ENCODE measurements around the gene PHLPP2. TPM values are rescaled to one million over a fixed set of nuclear protein-coding genes. Genes with fewer than 3 reads are reported as not detected.

Gene PHLPP2
- total RNA-seq (1 to 10 TPM; 6.1 to 6.7 TPM), polyA plus RNA-seq (ENCODE audit: insufficient read length in 6 of 6) (1 to 10 TPM; 6.8 to 8.5 (median 7.2) TPM)
- long read RNA-seq, donor 1: 0 reads
- long read RNA-seq, donor 2, partial matches to known transcripts: 9 of 9 reads
- long read RNA-seq, donor 2, other reads (novel, unspliced or antisense): 0 of 9 reads
- long read RNA-seq, donor 3: 0 reads
- long read RNA-seq, donor 4: 0 reads
- long read RNA-seq, donor 5: 0 reads
- long read RNA-seq, donor 6: 0 reads
- long read RNA-seq, donor 7: 0 reads
- long read RNA-seq, donor 8: 0 reads
- long read RNA-seq, donor 9: 0 reads
- long read RNA-seq, donor 10, partial matches to known transcripts: 1 of 1 reads
- long read RNA-seq, donor 10, other reads (novel, unspliced or antisense): 0 of 1 reads
- long read RNA-seq, donor 11: 0 reads
- long read RNA-seq, donor 12: 0 reads

GRCh38 chr16:71724320-71724751 lies at the start of gene PHLPP2:
Gene PHLPP2, minus strand, starts transcription at chr16:71724701. Its CDS starts 9,906 bp downstream, at chr16:71714795.
- intact Hi-C loops (cut with DNase I): no loop called here

GRCh38 chr16:71771571-71771970 lies 47.1 kb upstream of the PHLPP2 start:
- intact Hi-C loops (cut with DNase I): no loop called here
- no peaks in the 10 kb centered on the region for H3K9me3 ChIP-seq
- ATAC-seq (no peak), DNase-seq (no peak)
- H3K4me1 ChIP-seq: no peaks in the 10 kb centered on the region
- H3K27ac ChIP-seq: no peak overlapping the region
- no peaks in the 10 kb centered on the region for H3K27me3 ChIP-seq
- H3K4me3 ChIP-seq: no peak overlapping the region
- no peak for TF ChIP-seq CTCF (IDR thresholded peaks at IDR 0.05)
- H3K36me3 ChIP-seq: peaks cover 4 to 81% of the 10 kb centered on the region in 2 donors

More at GRCh38 chr16:71724320-71724751, at the start of gene PHLPP2:
- no peak for ATAC-seq
- no peak for TF ChIP-seq CTCF (IDR thresholded peaks at IDR 0.05)
- Histone ChIP-seq H3K9me3 (no peaks in the 10 kb centered on the region), H3K27me3 (peaks cover 0 to 27% of the 10 kb centered on the region in 2 donors), H3K27ac (peak within 1 kb of the TSS; percentile 74 to 81), H3K36me3 (no peaks in the 10 kb centered on the region), H3K4me3 (peak within 1 kb of the TSS; percentile 64 to 78), H3K4me1 (peaks cover 9 to 39% of the 10 kb centered on the region in 2 donors)
- DNase-seq: no peak

- H3K9me3 ChIP-seq: no peaks in the 10 kb centered on the region
- no peak overlapping the region for H3K4me3 ChIP-seq
- TF ChIP-seq CTCF (IDR thresholded peaks at IDR 0.05): no peak
- H3K36me3 ChIP-seq: peaks cover 4 to 82% of the 10 kb centered on the region in 2 donors
- no peak overlapping the region for H3K27ac ChIP-seq
- intact Hi-C loops (cut with DNase I): no loop called here
- ATAC-seq: no peak
- no peaks in the 10 kb centered on the region for H3K27me3 ChIP-seq
- DNase-seq: no peak
- no peaks in the 10 kb centered on the region for H3K4me1 ChIP-seq
These were observed 44.7 kb upstream of the PHLPP2 start for GRCh38 chr16:71769222-71769621.

- no peaks in the 10 kb centered on the region for H3K9me3 ChIP-seq
- intact Hi-C loops (cut with DNase I): no loop called here
- H3K36me3 ChIP-seq: peaks cover 4 to 82% of the 10 kb centered on the region in 2 donors
- H3K27ac ChIP-seq: no peak overlapping the region
- no peak overlapping the region for H3K4me3 ChIP-seq
- no peak for TF ChIP-seq CTCF (IDR thresholded peaks at IDR 0.05)
- ATAC-seq (no peak), DNase-seq (no peak)
- no peaks in the 10 kb centered on the region for H3K4me1 ChIP-seq
- H3K27me3 ChIP-seq: no peaks in the 10 kb centered on the region
These were observed 42.8 kb upstream of the PHLPP2 start for GRCh38 chr16:71767060-71767900.

GRCh38 chr16:71762186-71762585 lies 37.7 kb upstream of the PHLPP2 start:
- H3K27ac ChIP-seq: no peak overlapping the region
- ATAC-seq (no peak), DNase-seq (no peak)
- no peaks in the 10 kb centered on the region for H3K27me3 ChIP-seq
- no peak for TF ChIP-seq CTCF (IDR thresholded peaks at IDR 0.05)
- no peaks in the 10 kb centered on the region for H3K9me3 ChIP-seq
- no peak overlapping the region for H3K4me3 ChIP-seq
- intact Hi-C loops (cut with DNase I): no loop called here
- H3K36me3 ChIP-seq: peaks cover 6 to 82% of the 10 kb centered on the region in 2 donors
- H3K4me1 ChIP-seq: no peaks in the 10 kb centered on the region
